GM12874 (cell line): ENCODE measurements around the gene TIMP1.

Experiments
- CTCF ChIP-seq: IDR thresholded peaks from 2 replicates; pipeline ENCODE4 v1.5.1; 2011; ENCODE audit warnings: low read depth, mild to moderate bottlenecking, control low read depth, low read length, moderate library complexity; ENCODE audit not compliant: insufficient read depth

TIMP1 gene

GRCh38 chrX:47574076-47574546 is 8.1 kb upstream of the TIMP1 start:
- TF ChIP-seq CTCF = no peak

GRCh38 chrX:47574547-47575301 is 7.5 kb upstream of the TIMP1 start:
- no peak for TF ChIP-seq CTCF

GRCh38 chrX:47576021-47576898 is 6.0 kb upstream of the TIMP1 start:
- no peak for TF ChIP-seq CTCF

GRCh38 chrX:47577424-47577823 is 4.8 kb upstream of the TIMP1 start:
- TF ChIP-seq CTCF = no peak

GRCh38 chrX:47577901-47578300 is 4.3 kb upstream of the TIMP1 start:
- TF ChIP-seq CTCF = no peak

- TF ChIP-seq CTCF = no peak
Observed at GRCh38 chrX:47578692-47579091, 3.5 kb upstream of the TIMP1 start.

GRCh38 chrX:47579537-47579936 is 2.7 kb upstream of the TIMP1 start:
- TF ChIP-seq CTCF = no peak
